ENCODE results near the gene SORBS1. TPM values are rescaled to one million over a fixed set of nuclear protein-coding genes. Genes with fewer than 3 reads are reported as not detected.

SORBS1 gene
- total RNA-seq, 1 donor from 2014 or later: 28.2 TPM

GRCh38 chr10:95478935-95479334 lies 82.2 kb downstream of the SORBS1 start:
- Mint-ChIP-seq H3K4me1 (ENCODE audit: unreplicated experiment) (peaks cover 30% of the 10 kb centered on the region), H3K9me3 (no peaks in the 10 kb centered on the region), H3K27ac (no peak overlapping the region), H3K36me3 (peaks cover 3% of the 10 kb centered on the region), H3K27me3 (no peaks in the 10 kb centered on the region), H3K4me3 (no peak overlapping the region)
- TF ChIP-seq, protein P1, sequence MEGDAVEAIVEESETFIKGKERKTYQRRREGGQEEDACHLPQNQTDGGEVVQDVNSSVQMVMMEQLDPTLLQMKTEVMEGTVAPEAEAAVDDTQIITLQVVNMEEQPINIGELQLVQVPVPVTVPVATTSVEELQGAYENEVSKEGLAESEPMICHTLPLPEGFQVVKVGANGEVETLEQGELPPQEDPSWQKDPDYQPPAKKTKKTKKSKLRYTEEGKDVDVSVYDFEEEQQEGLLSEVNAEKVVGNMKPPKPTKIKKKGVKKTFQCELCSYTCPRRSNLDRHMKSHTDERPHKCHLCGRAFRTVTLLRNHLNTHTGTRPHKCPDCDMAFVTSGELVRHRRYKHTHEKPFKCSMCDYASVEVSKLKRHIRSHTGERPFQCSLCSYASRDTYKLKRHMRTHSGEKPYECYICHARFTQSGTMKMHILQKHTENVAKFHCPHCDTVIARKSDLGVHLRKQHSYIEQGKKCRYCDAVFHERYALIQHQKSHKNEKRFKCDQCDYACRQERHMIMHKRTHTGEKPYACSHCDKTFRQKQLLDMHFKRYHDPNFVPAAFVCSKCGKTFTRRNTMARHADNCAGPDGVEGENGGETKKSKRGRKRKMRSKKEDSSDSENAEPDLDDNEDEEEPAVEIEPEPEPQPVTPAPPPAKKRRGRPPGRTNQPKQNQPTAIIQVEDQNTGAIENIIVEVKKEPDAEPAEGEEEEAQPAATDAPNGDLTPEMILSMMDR (conservative IDR thresholded peaks at IDR 0.05): no peak
- DNase-seq (ENCODE audit: extremely low spot score, unreplicated experiment): no peak

DNA sequence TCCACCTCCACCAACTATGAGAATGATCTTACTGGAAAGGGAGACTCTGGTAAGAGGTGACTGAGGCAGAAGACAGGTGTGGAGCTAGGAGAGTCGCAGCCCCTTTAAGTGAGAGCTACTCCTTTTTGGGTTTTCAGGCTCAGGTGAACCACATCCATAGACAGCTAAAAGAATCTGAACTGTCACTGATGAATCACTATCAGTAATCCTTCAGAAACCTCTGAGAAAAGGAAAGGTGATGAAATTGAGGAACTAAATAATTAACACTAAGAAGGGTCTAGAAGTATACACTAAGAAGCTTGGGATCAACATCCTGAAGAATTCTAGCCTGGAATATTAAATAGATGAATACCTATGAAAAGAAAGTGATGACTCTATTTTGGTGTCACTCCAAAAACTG lies 83.0 kb downstream of the SORBS1 start:
- no peak for DNase-seq (ENCODE audit: extremely low spot score, unreplicated experiment)
- no peaks in the 10 kb centered on the region for H3K9me3 Mint-ChIP-seq
- peaks cover 3% of the 10 kb centered on the region for H3K36me3 Mint-ChIP-seq
- H3K4me1 Mint-ChIP-seq (ENCODE audit: unreplicated experiment): peaks cover 33% of the 10 kb centered on the region
- TF ChIP-seq, protein P1 (conservative IDR thresholded peaks at IDR 0.05): no peak
- H3K4me3 Mint-ChIP-seq: no peak overlapping the region
- no peak overlapping the region for H3K27ac Mint-ChIP-seq
- H3K27me3 Mint-ChIP-seq: no peaks in the 10 kb centered on the region

GRCh38 chr10:95477175-95477520 lies 84.0 kb downstream of the SORBS1 start:
- peaks cover 33% of the 10 kb centered on the region for H3K4me1 Mint-ChIP-seq (ENCODE audit: unreplicated experiment)

DNA sequence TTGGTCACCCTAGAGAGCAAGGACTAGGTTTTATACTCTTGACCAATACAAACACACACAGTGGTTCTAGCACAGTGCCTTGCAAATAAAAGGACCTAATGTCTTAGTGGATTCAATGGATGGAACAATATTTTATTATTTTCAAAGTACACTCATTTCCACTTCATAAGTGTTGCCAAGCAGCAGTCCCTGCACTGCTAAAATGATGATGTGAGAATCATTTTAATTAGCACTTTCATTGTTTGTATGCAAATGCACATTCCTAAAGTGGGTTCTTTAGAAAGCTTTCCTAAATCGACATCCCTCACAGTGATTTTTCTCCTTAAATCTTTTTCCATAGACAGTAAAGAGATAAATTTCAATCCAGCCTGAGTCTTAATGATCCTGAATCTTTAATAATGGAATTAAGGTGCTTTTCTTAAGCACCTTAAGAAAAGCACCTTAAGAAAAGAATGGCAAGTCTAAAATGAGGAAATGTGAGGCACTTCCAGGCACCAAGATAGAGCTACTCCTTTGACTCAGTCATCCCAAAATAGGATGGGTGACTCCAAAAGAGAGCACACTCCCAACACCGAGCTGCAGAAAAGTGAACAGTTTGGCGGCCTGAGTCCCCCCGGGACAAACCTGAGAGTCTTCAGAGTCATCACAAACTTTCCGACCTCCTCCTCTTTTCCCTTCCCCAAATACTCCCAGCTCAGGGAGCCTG lies 84.5 kb downstream of the SORBS1 start:
- no peaks in the 10 kb centered on the region for H3K36me3 Mint-ChIP-seq
- peak overlapping the region; percentile 22 for H3K27ac Mint-ChIP-seq
- DNase-seq (ENCODE audit: extremely low spot score, unreplicated experiment): no peak
- peaks cover 32% of the 10 kb centered on the region for H3K4me1 Mint-ChIP-seq (ENCODE audit: unreplicated experiment)
- TF ChIP-seq, protein P1 (conservative IDR thresholded peaks at IDR 0.05): no peak
- no peak overlapping the region for H3K4me3 Mint-ChIP-seq
- H3K27me3 Mint-ChIP-seq: no peaks in the 10 kb centered on the region
- no peaks in the 10 kb centered on the region for H3K9me3 Mint-ChIP-seq

More at GRCh38 chr10:95477175-95477520, 84.0 kb downstream of the SORBS1 start:
- no peaks in the 10 kb centered on the region for H3K9me3 Mint-ChIP-seq
- DNase-seq (ENCODE audit: extremely low spot score, unreplicated experiment): no peak
- H3K36me3 Mint-ChIP-seq: no peaks in the 10 kb centered on the region
- no peak overlapping the region for H3K4me3 Mint-ChIP-seq
- TF ChIP-seq, protein P1 (conservative IDR thresholded peaks at IDR 0.05): no peak
- H3K27ac Mint-ChIP-seq: peak overlapping the region; percentile 22
- no peaks in the 10 kb centered on the region for H3K27me3 Mint-ChIP-seq

- Mint-ChIP-seq H3K9me3 (no peaks in the 10 kb centered on the region), H3K4me3 (no peak overlapping the region), H3K27me3 (peaks cover 3% of the 10 kb centered on the region), H3K4me1 (ENCODE audit: unreplicated experiment) (peaks cover 31% of the 10 kb centered on the region), H3K27ac (no peak overlapping the region), H3K36me3 (peaks cover 3% of the 10 kb centered on the region)
- DNase-seq (ENCODE audit: extremely low spot score, unreplicated experiment): no peak
- TF ChIP-seq, protein P1 (conservative IDR thresholded peaks at IDR 0.05): no peak
Measured at GRCh38 chr10:95475827-95476468, 85.2 kb downstream of the SORBS1 start.

Data from type B pancreatic cell (in vitro differentiated cells).